MM.1S (cell line): ENCODE results near the gene OLIG3.

ENCODE experiments used
- DNase-seq: peaks from one replicate; pipeline ENCODE4 v3.0.0-alpha.2; 2015
- H2AFZ ChIP-seq: fragments of 300-600 bp; sonication (generic); 2 replicates; pipeline ENCODE4 v1.6.0; 2016; ENCODE audit warnings: antibody characterized with exemption, low read length
- H3F3A ChIP-seq: fragments of 300-600 bp; sonication (generic); 2 replicates; pipeline ENCODE4 v1.6.1; 2016; ENCODE audit warnings: mild to moderate bottlenecking, antibody characterized with exemption, low read length, moderate library complexity, mixed read lengths; ENCODE audit not compliant: insufficient read depth
- H3K27ac ChIP-seq: fragments of 300-600 bp; sonication (generic); 2 replicates; pipeline ENCODE4 v1.5.1; 2016; ENCODE audit warnings: mild to moderate bottlenecking, low read length
- H3K27me3 ChIP-seq: fragments of 300-600 bp; sonication (generic); replicated peaks from 2 replicates; pipeline ENCODE4 v1.6.0; 2016; ENCODE audit warnings: low read length; ENCODE audit not compliant: insufficient read depth
- H3K36me3 ChIP-seq: fragments of 300-600 bp; sonication (generic); replicated peaks from 2 replicates; pipeline ENCODE4 v1.6.1; 2016; ENCODE audit warnings: mild to moderate bottlenecking, low read length, mixed read lengths; ENCODE audit not compliant: insufficient read depth
- H3K4me1 ChIP-seq: fragments of 300-600 bp; sonication (generic); 2 replicates; pipeline ENCODE4 v1.6.1; 2016; ENCODE audit warnings: low read length, mixed read lengths
- H3K4me2 ChIP-seq: fragments of 300-600 bp; sonication (generic); 2 replicates; pipeline ENCODE4 v1.6.0; 2016; ENCODE audit warnings: low read depth, low read length
- H3K4me3 ChIP-seq: fragments of 300-600 bp; sonication (generic); 2 replicates; pipeline ENCODE4 v1.5.1; 2016; ENCODE audit warnings: low read length, mixed read lengths
- H3K79me2 ChIP-seq: fragments of 300-600 bp; sonication (generic); 2 replicates; pipeline ENCODE4 v1.6.1; 2016; ENCODE audit warnings: mixed run types, low read length, mixed read lengths
- H3K9ac ChIP-seq: fragments of 300-600 bp; sonication (generic); 2 replicates; pipeline ENCODE4 v1.6.1; 2016; ENCODE audit warnings: low read length, mixed read lengths
- H3K9me2 ChIP-seq: fragments of 300-600 bp; sonication (generic); replicated peaks from 2 replicates; pipeline ENCODE4 v1.6.1; 2016; ENCODE audit warnings: mild to moderate bottlenecking, low read length, mixed read lengths; ENCODE audit not compliant: insufficient read depth
- H3K9me3 ChIP-seq: fragments of 300-600 bp; sonication (generic); replicated peaks from 2 replicates; pipeline ENCODE4 v1.6.1; 2016; ENCODE audit warnings: mild to moderate bottlenecking, low read length, mixed read lengths; ENCODE audit not compliant: insufficient read depth
- H4K20me1 ChIP-seq: fragments of 300-600 bp; sonication (generic); 2 replicates; pipeline ENCODE4 v1.6.1; 2016; ENCODE audit warnings: mild to moderate bottlenecking, low read length, moderate library complexity, mixed read lengths; ENCODE audit not compliant: insufficient read depth
- CTCF ChIP-seq: fragments of 300-600 bp; sonication (generic); IDR thresholded peaks from 2 replicates; pipeline ENCODE4 v1.5.1; 2016; ENCODE audit warnings: antibody characterized with exemption, low read length, mixed read lengths
- EZH2 ChIP-seq: fragments of 300-600 bp; sonication (generic); optimal IDR thresholded peaks from 2 replicates; pipeline ENCODE3; 2017; ENCODE audit warnings: low read depth, mild to moderate bottlenecking, antibody characterized with exemption, low read length, mixed read lengths
- EZH2phosphoT487 ChIP-seq: fragments of 300-600 bp; sonication (generic); IDR thresholded peaks from 2 replicates; pipeline ENCODE4 v1.6.1; 2018; ENCODE audit warnings: antibody characterized with exemption, low read length

The OLIG3 gene

GRCh38 chr6:137488150-137489045, 5.8 kb downstream of the OLIG3 start:
- no peaks in the 10 kb centered on the region for H3K9me2 ChIP-seq
- no peak overlapping the region for H3K4me3 ChIP-seq
- H3K36me3 ChIP-seq, result no peaks in the 10 kb centered on the region
- H3F3A ChIP-seq, result no peaks in the 10 kb centered on the region
- H3K79me2 ChIP-seq, result no peaks in the 10 kb centered on the region
- DNase-seq, result no peak
- no peak overlapping the region for H3K27ac ChIP-seq
- no peaks in the 10 kb centered on the region for H4K20me1 ChIP-seq
- no peaks in the 10 kb centered on the region for H3K9me3 ChIP-seq
- no peak overlapping the region for H2AFZ ChIP-seq
- 0 out of 2 replicates have a peak, but pooled peaks cover 11% of the 10 kb centered on the region for H3K27me3 ChIP-seq
- no peak overlapping the region for H3K9ac ChIP-seq
- no peaks in the 10 kb centered on the region for H3K4me1 ChIP-seq
- no peak overlapping the region for H3K4me2 ChIP-seq
- no peak for TF ChIP-seq CTCF
- TF ChIP-seq EZH2, result no peak
- TF ChIP-seq EZH2phosphoT487, result no peak

GRCh38 chr6:137487869-137488149, 6.4 kb downstream of the OLIG3 start:
- Histone ChIP-seq H3K27me3 (0 out of 2 replicates have a peak, but pooled peaks cover 11% of the 10 kb centered on the region), H3K36me3 (no peaks in the 10 kb centered on the region), H3K4me3 (no peak overlapping the region), H3K79me2 (no peaks in the 10 kb centered on the region), H3K27ac (no peak overlapping the region), H2AFZ (no peak overlapping the region), H3K4me2 (no peak overlapping the region), H3K9me3 (no peaks in the 10 kb centered on the region), H3F3A (no peaks in the 10 kb centered on the region), H4K20me1 (no peaks in the 10 kb centered on the region), H3K4me1 (no peaks in the 10 kb centered on the region), H3K9me2 (no peaks in the 10 kb centered on the region), H3K9ac (no peak overlapping the region)
- DNase-seq, result no peak
- TF ChIP-seq EZH2, result no peak
- no peak for TF ChIP-seq CTCF
- no peak for TF ChIP-seq EZH2phosphoT487

- Histone ChIP-seq H3K4me1 (no peaks in the 10 kb centered on the region), H3K27me3 (0 out of 2 replicates have a peak, but pooled peaks cover 11% of the 10 kb centered on the region), H3K27ac (no peak overlapping the region), H4K20me1 (no peaks in the 10 kb centered on the region), H3K79me2 (no peaks in the 10 kb centered on the region), H3K9ac (no peak overlapping the region), H3K4me2 (no peak overlapping the region), H3K4me3 (no peak overlapping the region), H3K9me2 (no peaks in the 10 kb centered on the region), H3F3A (no peaks in the 10 kb centered on the region), H3K36me3 (no peaks in the 10 kb centered on the region), H2AFZ (no peak overlapping the region), H3K9me3 (no peaks in the 10 kb centered on the region)
- no peak for DNase-seq
- TF ChIP-seq EZH2 (no peak), EZH2phosphoT487 (no peak), CTCF (no peak)
Observed at GRCh38 chr6:137487181-137487868, 6.9 kb downstream of the OLIG3 start.
